LNCAP (cell line): ENCODE data around the gene KIAA0753.

Experiments
- TF ChIP-seq, protein P1 (sequence below): fragments of 450-650 bp; IDR thresholded peaks from 2 replicates; pipeline ENCODE4 v1.5.1; 2017; ENCODE audit warnings: mild to moderate bottlenecking

KIAA0753 gene

DNA sequence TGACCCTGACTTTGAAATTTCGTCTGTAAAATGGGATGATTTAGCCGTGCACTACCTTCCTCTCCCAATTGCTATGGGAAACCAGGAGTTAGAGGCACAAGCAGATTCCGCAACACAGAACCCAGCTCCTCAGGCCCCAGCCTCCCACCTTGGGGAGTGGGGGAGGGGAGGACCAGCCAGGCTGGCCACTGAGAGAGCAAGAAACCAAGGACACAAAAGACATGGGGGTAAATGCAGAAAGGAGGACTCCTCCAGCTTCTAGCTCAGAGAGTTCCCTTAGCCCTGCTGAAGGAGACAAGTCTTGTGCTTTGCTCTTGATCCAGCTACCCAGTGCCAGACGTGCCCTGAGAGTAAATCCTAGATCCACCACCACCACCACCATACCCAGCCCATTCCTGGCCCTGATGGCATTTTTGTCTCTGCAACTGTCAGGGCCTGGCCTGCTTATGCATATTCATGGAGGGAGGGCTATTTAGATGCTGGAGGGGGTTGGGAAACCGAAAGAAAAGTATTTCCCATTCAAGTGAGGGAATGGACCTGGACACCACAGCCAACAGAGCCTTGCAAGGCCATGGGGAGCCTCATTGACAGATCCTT, 110.1 kb downstream of the KIAA0753 start:
- TF ChIP-seq, protein P1, sequence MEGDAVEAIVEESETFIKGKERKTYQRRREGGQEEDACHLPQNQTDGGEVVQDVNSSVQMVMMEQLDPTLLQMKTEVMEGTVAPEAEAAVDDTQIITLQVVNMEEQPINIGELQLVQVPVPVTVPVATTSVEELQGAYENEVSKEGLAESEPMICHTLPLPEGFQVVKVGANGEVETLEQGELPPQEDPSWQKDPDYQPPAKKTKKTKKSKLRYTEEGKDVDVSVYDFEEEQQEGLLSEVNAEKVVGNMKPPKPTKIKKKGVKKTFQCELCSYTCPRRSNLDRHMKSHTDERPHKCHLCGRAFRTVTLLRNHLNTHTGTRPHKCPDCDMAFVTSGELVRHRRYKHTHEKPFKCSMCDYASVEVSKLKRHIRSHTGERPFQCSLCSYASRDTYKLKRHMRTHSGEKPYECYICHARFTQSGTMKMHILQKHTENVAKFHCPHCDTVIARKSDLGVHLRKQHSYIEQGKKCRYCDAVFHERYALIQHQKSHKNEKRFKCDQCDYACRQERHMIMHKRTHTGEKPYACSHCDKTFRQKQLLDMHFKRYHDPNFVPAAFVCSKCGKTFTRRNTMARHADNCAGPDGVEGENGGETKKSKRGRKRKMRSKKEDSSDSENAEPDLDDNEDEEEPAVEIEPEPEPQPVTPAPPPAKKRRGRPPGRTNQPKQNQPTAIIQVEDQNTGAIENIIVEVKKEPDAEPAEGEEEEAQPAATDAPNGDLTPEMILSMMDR: no peak

DNA sequence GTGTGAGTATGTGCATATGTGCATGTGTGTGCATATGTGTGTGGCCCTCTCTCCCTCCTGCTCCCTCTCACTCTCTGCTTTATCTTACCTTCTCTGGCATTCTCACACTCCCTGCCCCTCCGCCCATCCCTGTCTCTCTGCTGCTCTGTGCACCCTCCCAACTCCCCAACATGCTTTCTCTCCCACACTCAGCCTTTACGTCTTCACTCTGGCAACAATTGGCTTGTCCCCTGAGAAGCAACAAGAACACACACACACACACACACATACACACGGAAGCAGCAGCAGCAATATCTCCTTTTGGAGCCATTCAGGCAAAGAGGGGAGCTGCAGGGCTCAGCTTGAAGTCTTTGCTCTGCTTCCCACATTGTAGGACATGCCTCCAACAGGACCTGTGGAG, 112.0 kb downstream of the KIAA0753 start:
- TF ChIP-seq, protein P1: no peak
